GM21360 (cell line): ENCODE measurements around the gene ABCC2.
"Not testable (repeated sequence)": the region's sequence is repeated elsewhere in the genome, so short reads cannot be mapped to it uniquely, and the experiment has no call there.

Experiments
- ATAC-seq: cut with Tn5 transposase; IDR thresholded peaks from one replicate; pipeline ENCODE4 v1.9.1; 2021; ENCODE audit warnings: mild to moderate bottlenecking, moderate library complexity; ENCODE audit not compliant: unreplicated experiment

The ABCC2 gene

GRCh38 chr10:99782447-99783286, at the start of gene ABCC2:
Gene ABCC2, plus strand, starts transcription at chr10:99782640. Its CDS starts 205 bp downstream, at chr10:99782845.
- ATAC-seq = no peak

- no peak for ATAC-seq
These were observed 49.1 kb upstream of the ABCC2 start for GRCh38 chr10:99733366-99733765.

- ATAC-seq = not testable (repeated sequence)
These were observed 48.3 kb upstream of the ABCC2 start for GRCh38 chr10:99734111-99734510.

- no peak for ATAC-seq
These were observed 42.2 kb upstream of the ABCC2 start for GRCh38 chr10:99740260-99740659.

GRCh38 chr10:99740933-99741559, 41.4 kb upstream of the ABCC2 start:
- ATAC-seq = no peak

GRCh38 chr10:99742254-99742653, 40.2 kb upstream of the ABCC2 start:
- no peak for ATAC-seq

- no peak for ATAC-seq
These were observed 39.7 kb upstream of the ABCC2 start for GRCh38 chr10:99742701-99743100.

- no peak for ATAC-seq
These were observed 38.6 kb upstream of the ABCC2 start for GRCh38 chr10:99743841-99744240.

GRCh38 chr10:99746166-99746565, 36.3 kb upstream of the ABCC2 start:
- not testable (repeated sequence) for ATAC-seq

GRCh38 chr10:99748823-99749451, 33.5 kb upstream of the ABCC2 start:
- ATAC-seq = no peak

- no peak for ATAC-seq
These were observed 31.8 kb upstream of the ABCC2 start for GRCh38 chr10:99750641-99751040.

- no peak for ATAC-seq
These were observed 27.8 kb upstream of the ABCC2 start for GRCh38 chr10:99754670-99755069.

- no peak for ATAC-seq
These were observed 26.3 kb upstream of the ABCC2 start for GRCh38 chr10:99756159-99756558.

- no peak for ATAC-seq
These were observed 24.1 kb upstream of the ABCC2 start for GRCh38 chr10:99758211-99758891.

- no peak for ATAC-seq
These were observed 22.1 kb upstream of the ABCC2 start for GRCh38 chr10:99760321-99760720.

GRCh38 chr10:99761365-99761764, 21.1 kb upstream of the ABCC2 start:
- ATAC-seq = no peak

GRCh38 chr10:99765672-99766301, 16.7 kb upstream of the ABCC2 start:
- no peak for ATAC-seq

- peak; percentile 52 for ATAC-seq
These were observed 16.1 kb upstream of the ABCC2 start for GRCh38 chr10:99766302-99766681.

GRCh38 chr10:99767901-99768300, 14.5 kb upstream of the ABCC2 start:
- no peak for ATAC-seq

GRCh38 chr10:99768556-99768955, 13.9 kb upstream of the ABCC2 start:
- no peak for ATAC-seq

- no peak for ATAC-seq
These were observed 12.7 kb upstream of the ABCC2 start for GRCh38 chr10:99769706-99770105.
